A549 (cell line): ENCODE data around the gene TBC1D22A.

ENCODE experiments used
- BHLHE40 ChIP-seq: IDR thresholded peaks from 2 replicates; pipeline ENCODE4 v1.6.1; 2012; ENCODE audit warnings: low read depth, low read length, inconsistent platforms
- CEBPB ChIP-seq, 2 experiments: fragments of >200 bp in 1 of 2; sonication (Bioruptor Twin) in 1 of 2; formaldehyde crosslinking in 1 of 2; IDR thresholded peaks; 2 replicates each; pipeline ENCODE4 v1.6.1; 2012 to 2016
- CHD4 ChIP-seq: fragments of 200-600 bp; sonication (generic); IDR thresholded peaks from 2 replicates; pipeline ENCODE4 v1.6.1; 2016; ENCODE audit warnings: antibody characterized with exemption, mild to moderate bottlenecking, borderline replicate concordance
- CTCF ChIP-seq: fragments of >200 bp; sonication (Bioruptor Twin); formaldehyde crosslinking; IDR thresholded peaks from 3 replicates; pipeline ENCODE4 v1.5.1; 2016
- EP300 ChIP-seq, 2 experiments: fragments of >200 bp; sonication (Bioruptor Twin); formaldehyde crosslinking; IDR thresholded peaks; 2 replicates in 1 of 2; 3 replicates in 1 of 2; pipeline ENCODE4 v1.6.1; 2016 to 2017
- ESRRA ChIP-seq: fragments of 150-350 bp; IDR thresholded peaks from 2 replicates; pipeline ENCODE4 v1.6.1; 2014; ENCODE audit warnings: mild to moderate bottlenecking, low read length, borderline replicate concordance
- HDAC2 ChIP-seq: fragments of 200-600 bp; sonication (generic); IDR thresholded peaks from 2 replicates; pipeline ENCODE4 v1.6.1; 2016
- MAX ChIP-seq: IDR thresholded peaks from 2 replicates; pipeline ENCODE4 v1.6.1; 2012
- PBX3 ChIP-seq: IDR thresholded peaks from 2 replicates; pipeline ENCODE4 v1.6.1; 2012
- RFX5 ChIP-seq: fragments of 450-650 bp; IDR thresholded peaks from 2 replicates; pipeline ENCODE4 v1.7.1; 2014; ENCODE audit warnings: antibody characterized with exemption, mild to moderate bottlenecking, moderate library complexity
- SMC3 ChIP-seq: fragments of >200 bp; sonication (Bioruptor Twin); formaldehyde crosslinking; IDR thresholded peaks from 3 replicates; pipeline ENCODE4 v1.6.1; 2018; ENCODE audit warnings: inconsistent platforms
- USF2 ChIP-seq: fragments of 450-650 bp; IDR thresholded peaks from 2 replicates; pipeline ENCODE4 v1.6.1; 2014; ENCODE audit warnings: antibody characterized with exemption
- ZFP36 ChIP-seq: fragments of 450-650 bp; IDR thresholded peaks from 2 replicates; pipeline ENCODE4 v1.6.1; 2014; ENCODE audit warnings: borderline replicate concordance; ENCODE audit not compliant: partially characterized antibody
- TF ChIP-seq, protein P1 (sequence below): fragments of 200-600 bp; sonication (generic); IDR thresholded peaks from 2 replicates; pipeline ENCODE4 v1.6.1; 2016; ENCODE audit warnings: antibody characterized with exemption, mild to moderate bottlenecking, moderate library complexity

DNA sequence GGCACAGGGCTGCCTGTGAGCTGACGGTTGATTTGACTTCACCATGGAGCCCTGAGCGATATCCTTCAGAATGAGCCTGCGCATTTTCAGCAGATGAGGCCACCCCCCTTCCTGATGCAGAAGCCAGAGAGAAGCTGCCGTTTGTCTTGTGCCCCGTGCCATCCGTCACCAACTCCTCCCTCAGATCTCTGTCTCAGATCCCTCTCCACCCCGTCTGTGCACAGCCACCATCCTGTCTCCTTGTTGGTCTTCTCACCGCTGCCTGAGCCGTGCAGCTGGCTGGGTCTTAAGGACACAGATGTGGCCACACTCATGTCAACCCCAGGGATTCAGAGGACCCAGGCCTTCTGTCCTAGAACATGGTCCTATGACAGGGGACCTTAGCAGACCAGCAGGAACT lies 293.9 kb downstream of the TBC1D22A start:
- TF ChIP-seq CTCF (no peak), SMC3 (no peak), HDAC2 (no peak), ZFP36 (no peak), CHD4 (no peak), PBX3 (no peak), ESRRA (no peak), USF2 (no peak), RFX5 (no peak), EP300 (IDR thresholded peaks at IDR 0.05) (no peak), MAX (no peak), CEBPB (IDR thresholded peaks at IDR 0.05) (no peak), BHLHE40 (no peak)
- TF ChIP-seq, protein P1, sequence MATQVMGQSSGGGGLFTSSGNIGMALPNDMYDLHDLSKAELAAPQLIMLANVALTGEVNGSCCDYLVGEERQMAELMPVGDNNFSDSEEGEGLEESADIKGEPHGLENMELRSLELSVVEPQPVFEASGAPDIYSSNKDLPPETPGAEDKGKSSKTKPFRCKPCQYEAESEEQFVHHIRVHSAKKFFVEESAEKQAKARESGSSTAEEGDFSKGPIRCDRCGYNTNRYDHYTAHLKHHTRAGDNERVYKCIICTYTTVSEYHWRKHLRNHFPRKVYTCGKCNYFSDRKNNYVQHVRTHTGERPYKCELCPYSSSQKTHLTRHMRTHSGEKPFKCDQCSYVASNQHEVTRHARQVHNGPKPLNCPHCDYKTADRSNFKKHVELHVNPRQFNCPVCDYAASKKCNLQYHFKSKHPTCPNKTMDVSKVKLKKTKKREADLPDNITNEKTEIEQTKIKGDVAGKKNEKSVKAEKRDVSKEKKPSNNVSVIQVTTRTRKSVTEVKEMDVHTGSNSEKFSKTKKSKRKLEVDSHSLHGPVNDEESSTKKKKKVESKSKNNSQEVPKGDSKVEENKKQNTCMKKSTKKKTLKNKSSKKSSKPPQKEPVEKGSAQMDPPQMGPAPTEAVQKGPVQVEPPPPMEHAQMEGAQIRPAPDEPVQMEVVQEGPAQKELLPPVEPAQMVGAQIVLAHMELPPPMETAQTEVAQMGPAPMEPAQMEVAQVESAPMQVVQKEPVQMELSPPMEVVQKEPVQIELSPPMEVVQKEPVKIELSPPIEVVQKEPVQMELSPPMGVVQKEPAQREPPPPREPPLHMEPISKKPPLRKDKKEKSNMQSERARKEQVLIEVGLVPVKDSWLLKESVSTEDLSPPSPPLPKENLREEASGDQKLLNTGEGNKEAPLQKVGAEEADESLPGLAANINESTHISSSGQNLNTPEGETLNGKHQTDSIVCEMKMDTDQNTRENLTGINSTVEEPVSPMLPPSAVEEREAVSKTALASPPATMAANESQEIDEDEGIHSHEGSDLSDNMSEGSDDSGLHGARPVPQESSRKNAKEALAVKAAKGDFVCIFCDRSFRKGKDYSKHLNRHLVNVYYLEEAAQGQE = no peak
